DOHH2 (cell line): Measurements from ENCODE around the gene B3GLCT.

Source experiments
- H3F3A ChIP-seq: fragments of 200-600 bp; sonication (generic), shearing (Covaris generic); 2 replicates; pipeline ENCODE4 v1.6.0; 2016; ENCODE audit warnings: antibody characterized with exemption, mild to moderate bottlenecking; ENCODE audit not compliant: control insufficient read depth, insufficient read depth
- H3K27ac ChIP-seq: fragments of 200-600 bp; sonication (generic); 2 replicates; pipeline ENCODE4 v1.5.1; 2014; ENCODE audit warnings: low read depth, mild to moderate bottlenecking, low read length, moderate library complexity
- H3K27me3 ChIP-seq: fragments of 200-600 bp; sonication (generic); 2 replicates; pipeline ENCODE4 v1.6.1; 2014; ENCODE audit warnings: mild to moderate bottlenecking, low read length, mixed read lengths; ENCODE audit not compliant: control insufficient read depth
- H3K36me3 ChIP-seq: fragments of 200-600 bp; sonication (generic); 2 replicates; pipeline ENCODE4 v1.6.1; 2014; ENCODE audit warnings: mild to moderate bottlenecking, low read length, moderate library complexity, mixed read lengths; ENCODE audit not compliant: control insufficient read depth
- H3K4me1 ChIP-seq: fragments of 200-600 bp; sonication (generic); 2 replicates; pipeline ENCODE4 v1.6.1; 2014; ENCODE audit warnings: mild to moderate bottlenecking, low read length, mixed read lengths; ENCODE audit not compliant: control insufficient read depth
- H3K4me2 ChIP-seq: fragments of 200-600 bp; sonication (generic); 2 replicates; pipeline ENCODE4 v1.6.0; 2014; ENCODE audit warnings: mild to moderate bottlenecking, low read length, moderate library complexity
- H3K4me3 ChIP-seq: fragments of 200-600 bp; sonication (generic); 2 replicates; pipeline ENCODE4 v1.5.1; 2014; ENCODE audit warnings: mild to moderate bottlenecking, low read length, mixed read lengths
- H3K79me2 ChIP-seq: fragments of 200-600 bp; sonication (generic); 2 replicates; pipeline ENCODE4 v1.6.1; 2014; ENCODE audit warnings: mild to moderate bottlenecking, low read length, mixed read lengths; ENCODE audit not compliant: control insufficient read depth
- H3K9me2 ChIP-seq: fragments of 200-600 bp; sonication (generic); replicated peaks from 2 replicates; pipeline ENCODE4 v1.6.1; 2014; ENCODE audit warnings: mild to moderate bottlenecking, low read length, mixed read lengths; ENCODE audit not compliant: control insufficient read depth
- H3K9me3 ChIP-seq: fragments of 200-600 bp; sonication (generic); 2 replicates; pipeline ENCODE4 v1.6.1; 2014; ENCODE audit warnings: antibody characterized with exemption, low read length, mixed read lengths; ENCODE audit not compliant: control insufficient read depth, insufficient read depth
- H4K20me1 ChIP-seq: fragments of 200-600 bp; sonication (generic); 2 replicates; pipeline ENCODE4 v1.6.0; 2014; ENCODE audit warnings: low read depth, mild to moderate bottlenecking, antibody characterized with exemption, low read length, moderate library complexity; ENCODE audit not compliant: control insufficient read depth, insufficient read depth
- EZH2phosphoT487 ChIP-seq: fragments of 200-600 bp; sonication (generic); IDR thresholded peaks from 2 replicates; pipeline ENCODE4 v1.6.1; 2017; ENCODE audit warnings: borderline replicate concordance, mild to moderate bottlenecking, antibody characterized with exemption, low read length, moderate library complexity, mixed read lengths
- TF ChIP-seq, protein P1 (sequence below): fragments of 200-600 bp; sonication (generic); IDR thresholded peaks from one replicate; pipeline ENCODE4 v1.5.1; 2014; ENCODE audit warnings: antibody characterized with exemption, mild to moderate bottlenecking, low read depth, low read length; ENCODE audit not compliant: poor library complexity, severe bottlenecking

B3GLCT gene

GRCh38 chr13:31320946-31321345, 121.2 kb downstream of the B3GLCT start:
- H3K4me1 ChIP-seq = peaks cover 74% of the 10 kb centered on the region
- no peaks in the 10 kb centered on the region for H3K9me2 ChIP-seq
- peaks cover 35% of the 10 kb centered on the region for H3K9me3 ChIP-seq
- H3K4me2 ChIP-seq = peak overlapping the region; percentile 90
- H3K4me3 ChIP-seq = peak overlapping the region; percentile 66
- H3K79me2 ChIP-seq = no peaks in the 10 kb centered on the region
- peak overlapping the region; percentile 99 for H3K27ac ChIP-seq
- H4K20me1 ChIP-seq = no peaks in the 10 kb centered on the region
- peaks cover 33% of the 10 kb centered on the region for H3F3A ChIP-seq
- TF ChIP-seq, protein P1, sequence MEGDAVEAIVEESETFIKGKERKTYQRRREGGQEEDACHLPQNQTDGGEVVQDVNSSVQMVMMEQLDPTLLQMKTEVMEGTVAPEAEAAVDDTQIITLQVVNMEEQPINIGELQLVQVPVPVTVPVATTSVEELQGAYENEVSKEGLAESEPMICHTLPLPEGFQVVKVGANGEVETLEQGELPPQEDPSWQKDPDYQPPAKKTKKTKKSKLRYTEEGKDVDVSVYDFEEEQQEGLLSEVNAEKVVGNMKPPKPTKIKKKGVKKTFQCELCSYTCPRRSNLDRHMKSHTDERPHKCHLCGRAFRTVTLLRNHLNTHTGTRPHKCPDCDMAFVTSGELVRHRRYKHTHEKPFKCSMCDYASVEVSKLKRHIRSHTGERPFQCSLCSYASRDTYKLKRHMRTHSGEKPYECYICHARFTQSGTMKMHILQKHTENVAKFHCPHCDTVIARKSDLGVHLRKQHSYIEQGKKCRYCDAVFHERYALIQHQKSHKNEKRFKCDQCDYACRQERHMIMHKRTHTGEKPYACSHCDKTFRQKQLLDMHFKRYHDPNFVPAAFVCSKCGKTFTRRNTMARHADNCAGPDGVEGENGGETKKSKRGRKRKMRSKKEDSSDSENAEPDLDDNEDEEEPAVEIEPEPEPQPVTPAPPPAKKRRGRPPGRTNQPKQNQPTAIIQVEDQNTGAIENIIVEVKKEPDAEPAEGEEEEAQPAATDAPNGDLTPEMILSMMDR = no peak
- no peaks in the 10 kb centered on the region for H3K27me3 ChIP-seq
- peaks cover 44% of the 10 kb centered on the region for H3K36me3 ChIP-seq

DNA sequence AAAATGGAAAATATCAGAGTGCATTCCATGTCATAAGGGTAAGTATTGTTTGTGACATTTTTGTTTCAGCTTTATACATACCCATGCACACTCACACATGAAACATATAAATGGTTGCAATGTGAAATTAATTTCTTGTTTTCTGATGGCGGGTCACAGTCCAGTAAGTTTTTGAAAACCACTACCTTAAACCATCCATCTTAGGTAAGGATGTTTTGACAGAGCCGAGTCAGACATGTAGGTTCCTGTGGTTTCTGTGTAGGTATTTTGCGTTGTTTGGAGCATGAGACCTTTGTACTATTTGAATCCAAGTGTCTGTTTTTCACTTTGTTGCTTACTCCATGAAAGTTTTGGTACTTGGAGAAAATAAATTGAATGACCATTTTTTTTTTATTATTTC, 121.7 kb downstream of the B3GLCT start:
- Histone ChIP-seq H4K20me1 (no peaks in the 10 kb centered on the region), H3K9me3 (peaks cover 33% of the 10 kb centered on the region), H3K9me2 (no peaks in the 10 kb centered on the region), H3F3A (peaks cover 33% of the 10 kb centered on the region), H3K4me3 (peak overlapping the region; percentile 66), H3K79me2 (no peaks in the 10 kb centered on the region), H3K27me3 (no peaks in the 10 kb centered on the region), H3K27ac (peak overlapping the region; percentile 99), H3K4me2 (peak overlapping the region; percentile 90), H3K4me1 (peaks cover 75% of the 10 kb centered on the region), H3K36me3 (peaks cover 44% of the 10 kb centered on the region)
- TF ChIP-seq, protein P1 = no peak
- TF ChIP-seq EZH2phosphoT487 = no peak

GRCh38 chr13:31322026-31322425, 122.3 kb downstream of the B3GLCT start:
- Histone ChIP-seq H4K20me1 (no peaks in the 10 kb centered on the region), H3K27me3 (no peaks in the 10 kb centered on the region), H3K79me2 (no peaks in the 10 kb centered on the region), H3K4me3 (peak overlapping the region; percentile 66), H3K4me2 (peak overlapping the region; percentile 90), H3K9me2 (no peaks in the 10 kb centered on the region), H3K4me1 (peaks cover 78% of the 10 kb centered on the region), H3K36me3 (peaks cover 44% of the 10 kb centered on the region), H3F3A (peaks cover 33% of the 10 kb centered on the region), H3K9me3 (peaks cover 29% of the 10 kb centered on the region; the same call in 1 of the 2 replicates), H3K27ac (peak overlapping the region; percentile 99)
- TF ChIP-seq EZH2phosphoT487 = no peak
- TF ChIP-seq, protein P1 = no peak
